Heart left ventricle (tissue), 16 donors: ENCODE measurements around the gene CLDN6. TPM values are rescaled to one million over a fixed set of nuclear protein-coding genes. Genes with fewer than 3 reads are reported as not detected.

Experiments used
- ATAC-seq, 4 donors: fragments of 200-7000 bp; cut with Tn5 transposase; one replicate each; pipeline ENCODE4 v1.9.1; 2020 to 2022; ENCODE audit warnings: moderate library complexity in 4 of 4, mild to moderate bottlenecking in 3 of 4, moderate number of reproducible peaks in 1 of 4
- DNase-seq, 5 donors: peaks; one replicate each; pipeline ENCODE4 v3.0.0-alpha.2; 2020
- H3K27ac ChIP-seq, 12 donors: fragments of 200-600 bp; sonication (generic) in 4 of 12; one replicate each; pipeline versions ENCODE4 v1.5.0 to v1.8.0; 2016 to 2022; ENCODE audit warnings: mild to moderate bottlenecking in 2 of 12
- H3K27me3 ChIP-seq, 9 donors: fragments of 200-600 bp; sonication (generic) in 2 of 9; one replicate each; pipeline versions ENCODE4 v1.5.1 to v1.8.0; 2016 to 2022; ENCODE audit warnings: mild to moderate bottlenecking in 3 of 9
- H3K36me3 ChIP-seq, 9 donors: fragments of 200-600 bp; sonication (generic) in 2 of 9; one replicate each; pipeline versions ENCODE4 v1.5.0 to v1.8.0; 2018 to 2022; ENCODE audit warnings: mild to moderate bottlenecking in 2 of 9
- H3K4me1 ChIP-seq, 12 donors: fragments of 200-600 bp; sonication (generic) in 4 of 12; one replicate each; pipeline versions ENCODE4 v1.5.0 to v1.8.0; 2016 to 2022; ENCODE audit warnings: mild to moderate bottlenecking in 3 of 12
- H3K4me3 ChIP-seq, 12 donors: fragments of 200-600 bp; sonication (generic) in 4 of 12; one replicate each; pipeline versions ENCODE4 v1.5.0 to v1.8.0; 2017 to 2022; ENCODE audit warnings: mild to moderate bottlenecking in 9 of 12, moderate library complexity in 4 of 12
- H3K9me3 ChIP-seq, 12 donors: fragments of 200-600 bp; sonication (generic) in 4 of 12; one replicate each; pipeline versions ENCODE4 v1.5.0 to v1.8.0; 2016 to 2022; ENCODE audit warnings: mild to moderate bottlenecking in 1 of 12
- POLR2A ChIP-seq, 2 donors: fragments of 450-650 bp; IDR thresholded peaks; one replicate each; pipeline ENCODE4 v1.6.1; 2017; ENCODE audit warnings: antibody characterized with exemption in 2 of 2, mild to moderate bottlenecking in 2 of 2, moderate library complexity in 2 of 2
- WGBS, 4 donors: extraction: QIAGEN DNeasy Blood & Tissue Kit in 2 of 4; methylation state at CpG; one replicate each; pipeline versions ENCODE4 v1.1.5 to v1.1.7; 2013 to 2018; 5-methylcytosine and 5-hydroxymethylcytosine counted together
- intact Hi-C, 10 donors: fragments of 100-400 bp; cut with DNase I; formaldehyde crosslinking; loops; one replicate each; pipeline versions ENCODE4 v1.11.1 to v1.14.2; 2022
- polyA plus RNA-seq, 2 donors: library from polyadenylated mRNA; stranded (reverse); fragments of 200-250 nt; gene quantifications; one replicate each; pipeline ENCODE4 v1.2.3, GENCODE V29; 2013
- total RNA-seq, 9 donors: library from RNA; depleted of rRNA in 2 of 9; stranded (reverse); fragments of >200 nt in 2 of 9; fragmentation: NEBNext Ultra II Directional in 3 of 9; extraction: Animal tissue kit (Norgen Biotek cat#: 25700) in 3 of 9; gene quantifications; one replicate each; pipeline versions ENCODE4 v1.1.0 to v1.2.4, GENCODE V29; 2016 to 2023
- TF ChIP-seq, protein P1 (sequence below), 12 donors: fragments of 200-600 bp; sonication (generic) in 4 of 12; IDR thresholded peaks; one replicate each; pipeline versions ENCODE4 v1.5.0 to v1.8.0; 2018 to 2022; ENCODE audit warnings: antibody characterized with exemption in 12 of 12, mild to moderate bottlenecking in 5 of 12
- donor health status: ischemic (EF 13 %, LVEDD 7.1; RV severe dilation, severe dysfunction).
- donor health status: healthy with polysubstance abuse.
- donor health status: DM: no; HTN: yes; CAD: no.
- donor health status: DM: no; HTN: no; CAD: no.
- donor health status: ischemic (EF 25% LVEDD 6.9; RV normal size, moderate dysfunction).
- donor health status: ischemic (EF 25% LVEDD 5.7; RV mildly dilated, moderate dysfunction).
- donor health status: healthy.
- donor health status: DM: yes; HTN: yes; CAD: no.
- donor health status: ischemic (EF 35%, LVEDD 5.7; RV mildly dilated, moderate dysfunction).
- donor health status: nonischemic (EF 11% LVEDD 7.7; RV severe dilation, severe dysfunction).
- donor health status: DM: yes; HTN: yes; CAD: no.
- donor health status: PGD.
- donor health status: ischemic (EF 29% LVEDD 5.4; RV normal size, mild dysfunction).
- donor health status: nonischemic (EF 23%, LVEDD 6.1; RV moderate dilation, normal function).

Gene CLDN6
- total and polyA plus RNA-seq, 11 donors: 0.04 TPM; not detected in 10

DNA sequence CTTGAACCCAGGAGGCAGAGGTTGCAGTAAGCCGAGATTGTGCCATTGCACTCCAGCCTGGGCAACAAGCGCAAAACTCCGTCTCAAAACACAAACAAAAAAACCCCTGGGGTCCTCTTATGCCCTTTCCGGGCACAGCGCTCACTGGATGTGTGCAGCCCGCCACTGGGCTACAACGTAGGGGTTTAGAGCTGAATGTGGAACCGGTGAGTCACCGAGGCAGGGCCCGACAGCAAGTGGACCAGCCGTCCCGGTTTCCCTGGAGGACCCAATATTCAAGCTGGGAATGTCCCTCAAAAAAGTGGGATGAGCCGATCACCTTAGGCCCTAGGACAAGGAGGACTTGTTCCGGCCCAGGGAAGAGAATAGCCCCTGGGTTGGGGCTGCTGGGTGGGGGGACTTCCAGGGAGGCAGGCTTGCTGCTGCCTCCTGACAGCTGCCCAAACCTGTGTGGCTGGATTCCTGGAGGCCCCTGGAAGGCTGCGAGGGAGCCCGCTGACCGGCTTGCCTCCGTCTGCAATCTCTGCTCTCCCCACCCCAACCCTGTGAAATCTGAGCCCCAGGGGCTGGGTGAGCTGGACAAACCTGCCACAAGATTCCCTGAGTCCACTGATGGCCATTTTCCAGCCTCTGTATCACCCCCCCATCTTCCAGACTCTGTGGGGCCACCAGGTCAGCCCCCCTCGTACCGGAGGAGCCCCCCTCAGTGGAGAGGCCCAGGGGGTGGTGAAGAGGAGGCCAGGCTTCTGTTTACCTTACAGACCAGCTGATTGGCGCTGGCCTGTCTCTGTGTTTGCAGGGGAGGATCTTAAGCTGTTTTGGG is 8.2 kb downstream of the CLDN6 start:
- no peak overlapping the region for H3K4me3 ChIP-seq
- peaks cover 23 to 90% (median 57%) of the 10 kb centered on the region in 9 donors for H3K27me3 ChIP-seq
- no peak overlapping the region for H3K27ac ChIP-seq
- no peak for ATAC-seq
- peaks cover 0 to 2% (median 0%) of the 10 kb centered on the region in 9 donors for H3K36me3 ChIP-seq
- no peak for DNase-seq
- no peak for TF ChIP-seq POLR2A (IDR thresholded peaks at IDR 0.05)
- TF ChIP-seq, protein P1, sequence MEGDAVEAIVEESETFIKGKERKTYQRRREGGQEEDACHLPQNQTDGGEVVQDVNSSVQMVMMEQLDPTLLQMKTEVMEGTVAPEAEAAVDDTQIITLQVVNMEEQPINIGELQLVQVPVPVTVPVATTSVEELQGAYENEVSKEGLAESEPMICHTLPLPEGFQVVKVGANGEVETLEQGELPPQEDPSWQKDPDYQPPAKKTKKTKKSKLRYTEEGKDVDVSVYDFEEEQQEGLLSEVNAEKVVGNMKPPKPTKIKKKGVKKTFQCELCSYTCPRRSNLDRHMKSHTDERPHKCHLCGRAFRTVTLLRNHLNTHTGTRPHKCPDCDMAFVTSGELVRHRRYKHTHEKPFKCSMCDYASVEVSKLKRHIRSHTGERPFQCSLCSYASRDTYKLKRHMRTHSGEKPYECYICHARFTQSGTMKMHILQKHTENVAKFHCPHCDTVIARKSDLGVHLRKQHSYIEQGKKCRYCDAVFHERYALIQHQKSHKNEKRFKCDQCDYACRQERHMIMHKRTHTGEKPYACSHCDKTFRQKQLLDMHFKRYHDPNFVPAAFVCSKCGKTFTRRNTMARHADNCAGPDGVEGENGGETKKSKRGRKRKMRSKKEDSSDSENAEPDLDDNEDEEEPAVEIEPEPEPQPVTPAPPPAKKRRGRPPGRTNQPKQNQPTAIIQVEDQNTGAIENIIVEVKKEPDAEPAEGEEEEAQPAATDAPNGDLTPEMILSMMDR (IDR thresholded peaks at IDR 0.05): no peak
- H3K9me3 ChIP-seq: no peaks in the 10 kb centered on the region
- WGBS, 4 donors: 43 to 57% (median 49%) methylated on average over 17 to 21 of the region's 21 CpGs
- H3K4me1 ChIP-seq: peaks cover 0 to 28% (median 3%) of the 10 kb centered on the region in 12 donors
- intact Hi-C loops: no loop called here

DNA sequence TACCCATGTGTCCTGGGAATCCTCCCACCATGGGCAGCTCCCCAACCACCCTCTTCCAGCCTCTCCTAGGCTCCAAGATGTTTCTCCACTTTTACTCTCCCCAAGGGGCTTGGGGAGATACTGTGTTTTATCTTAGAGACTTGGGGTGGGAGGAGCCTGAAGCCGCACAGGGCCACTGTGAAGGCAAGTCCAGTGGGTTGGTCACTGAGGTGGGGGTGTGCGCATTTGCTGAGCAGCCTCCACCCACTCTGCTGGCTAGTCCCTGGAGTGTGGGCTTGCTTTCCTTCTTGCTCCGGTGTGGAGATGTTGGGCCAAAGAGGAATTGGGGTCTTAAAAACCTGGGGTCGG is 9.3 kb downstream of the CLDN6 start:
- H3K9me3 ChIP-seq: no peaks in the 10 kb centered on the region
- ATAC-seq (no peak), DNase-seq (no peak)
- peaks cover 0 to 30% (median 4%) of the 10 kb centered on the region in 12 donors for H3K4me1 ChIP-seq
- peak overlapping the region in 1 of 12 donors; percentile 33 for H3K4me3 ChIP-seq
- peaks cover 18 to 84% (median 52%) of the 10 kb centered on the region in 9 donors for H3K27me3 ChIP-seq
- 38 to 57% (median 47%) methylated on average over 4 of the region's 4 CpGs for WGBS, 4 donors
- no peak for TF ChIP-seq POLR2A (IDR thresholded peaks at IDR 0.05)
- TF ChIP-seq, protein P1 (IDR thresholded peaks at IDR 0.05): no peak
- peaks cover 0 to 2% (median 0%) of the 10 kb centered on the region in 9 donors for H3K36me3 ChIP-seq
- no peak overlapping the region for H3K27ac ChIP-seq
- intact Hi-C loops: no loop called here

DNA sequence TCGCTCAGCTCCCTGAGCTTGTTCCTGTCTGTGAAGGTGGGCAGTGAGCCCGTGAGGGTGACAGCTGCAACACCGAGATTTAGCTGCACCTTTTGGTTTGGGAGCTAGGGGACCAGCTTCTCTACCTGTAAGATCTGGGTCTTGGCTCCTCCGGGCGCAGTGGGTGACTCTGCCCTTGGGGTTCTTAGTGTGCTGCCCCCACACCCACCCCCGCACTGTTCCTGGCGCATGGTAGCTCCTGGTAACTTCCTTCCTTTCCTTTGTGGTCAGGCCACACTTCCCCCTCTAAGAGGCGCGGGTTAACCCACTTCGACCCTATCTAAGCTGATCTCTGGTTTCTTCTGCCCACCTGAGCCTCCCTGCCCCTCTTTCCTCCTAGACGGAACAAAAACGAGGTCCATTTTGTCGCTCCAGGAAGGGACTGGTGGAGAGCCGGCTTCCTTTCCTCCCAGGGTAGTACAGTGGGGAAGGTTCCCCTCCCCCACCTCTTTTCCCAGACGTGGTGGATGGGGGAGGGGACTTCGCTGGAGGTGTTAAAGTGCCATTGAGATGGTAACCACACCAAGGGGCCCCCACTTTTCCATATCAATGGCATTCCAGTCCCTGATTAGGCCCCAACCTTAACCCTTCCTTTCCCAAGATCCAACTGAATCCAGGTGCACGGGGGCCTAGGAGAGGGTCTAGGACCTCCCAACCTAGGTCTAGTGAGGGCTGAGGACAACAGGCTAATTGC is 9.9 kb downstream of the CLDN6 start:
- Histone ChIP-seq H3K4me3 (peak overlapping the region in 1 of 12 donors; percentile 33), H3K4me1 (peaks cover 0 to 30% (median 4%) of the 10 kb centered on the region in 12 donors), H3K36me3 (peaks cover 0 to 2% (median 0%) of the 10 kb centered on the region in 9 donors), H3K27ac (peak overlapping the region in 1 of 12 donors; percentile 49), H3K9me3 (no peaks in the 10 kb centered on the region), H3K27me3 (peaks cover 13 to 84% (median 47%) of the 10 kb centered on the region in 9 donors)
- WGBS, 4 donors: 23 to 28% (median 25%) methylated on average over 16 to 17 of the region's 17 CpGs
- ATAC-seq (no peak), DNase-seq (no peak)
- TF ChIP-seq, protein P1 (IDR thresholded peaks at IDR 0.05): no peak
- TF ChIP-seq POLR2A (IDR thresholded peaks at IDR 0.05): no peak
- intact Hi-C loops: no loop called here
